SHP77 (cell line): ENCODE results near the gene FAM114A1.
"Not testable (repeated sequence)": the region's sequence is repeated elsewhere in the genome, so short reads cannot be mapped to it uniquely, and the experiment has no call there.

ENCODE experiments used
- DNase-seq, 2 experiments: peaks; one replicate each; lab custom pipeline; 2025; lab: John Stamatoyannopoulos, UW

Gene FAM114A1

GRCh38 chr4:38904090-38904666 lies 36.6 kb downstream of the FAM114A1 start:
- DNase-seq: no peak

GRCh38 chr4:38904682-38905081 lies 37.1 kb downstream of the FAM114A1 start:
- no peak for DNase-seq

- DNase-seq: no peak
Observed at GRCh38 chr4:38905652-38906385, 38.2 kb downstream of the FAM114A1 start.

- no peak for DNase-seq
Observed at GRCh38 chr4:38907696-38908270, 40.2 kb downstream of the FAM114A1 start.

- no peak for DNase-seq
Observed at GRCh38 chr4:38909015-38909414, 41.4 kb downstream of the FAM114A1 start.

- DNase-seq: no peak
Observed at GRCh38 chr4:38911257-38911656, 43.7 kb downstream of the FAM114A1 start.

- no peak for DNase-seq
Observed at GRCh38 chr4:38914854-38915253, 47.2 kb downstream of the FAM114A1 start.

GRCh38 chr4:38916267-38916666 lies 48.7 kb downstream of the FAM114A1 start:
- DNase-seq: not testable (repeated sequence)

GRCh38 chr4:38917481-38918025 lies 49.9 kb downstream of the FAM114A1 start:
- no peak for DNase-seq

- DNase-seq: no peak
Observed at GRCh38 chr4:38919494-38919893, 51.9 kb downstream of the FAM114A1 start.

GRCh38 chr4:38920186-38920585 lies 52.6 kb downstream of the FAM114A1 start:
- DNase-seq: no peak

- no peak for DNase-seq
Observed at GRCh38 chr4:38920677-38921076, 53.1 kb downstream of the FAM114A1 start.

GRCh38 chr4:38921151-38921550 lies 53.5 kb downstream of the FAM114A1 start:
- no peak for DNase-seq

GRCh38 chr4:38923746-38924145 lies 56.1 kb downstream of the FAM114A1 start:
- no peak for DNase-seq

- no peak for DNase-seq
Observed at GRCh38 chr4:38924353-38924752, 56.7 kb downstream of the FAM114A1 start.

- DNase-seq: no peak
Observed at GRCh38 chr4:38925492-38926413, 58.1 kb downstream of the FAM114A1 start.

GRCh38 chr4:38926896-38927295 lies 59.3 kb downstream of the FAM114A1 start:
- DNase-seq: no peak

- DNase-seq: no peak
Observed at GRCh38 chr4:38928568-38928967, 61.0 kb downstream of the FAM114A1 start.

GRCh38 chr4:38928974-38929373 lies 61.4 kb downstream of the FAM114A1 start:
- no peak for DNase-seq

GRCh38 chr4:38930204-38930603 lies 62.6 kb downstream of the FAM114A1 start:
- DNase-seq: no peak

- DNase-seq: no peak
Observed at GRCh38 chr4:38930707-38931106, 63.1 kb downstream of the FAM114A1 start.

- DNase-seq: no peak
Observed at GRCh38 chr4:38931125-38931524, 63.5 kb downstream of the FAM114A1 start.
